HG02884 (cell line): Measurements from ENCODE around the gene HMGXB4.
A peak's percentile ranks its signal among the peaks of the same experiment; 100 is the strongest.
"Not testable (repeated sequence)": the region's sequence is repeated elsewhere in the genome, so short reads cannot be mapped to it uniquely, and the experiment has no call there.

Source experiments
- ATAC-seq: cut with Tn5 transposase; IDR thresholded peaks from one replicate; pipeline ENCODE4 v1.9.1; 2021; ENCODE audit warnings: mild to moderate bottlenecking, moderate library complexity; ENCODE audit not compliant: unreplicated experiment

HMGXB4 gene

GRCh38 chr22:35257321-35258190, at the start of gene HMGXB4:
Gene HMGXB4 (plus strand): TSS chr22:35257493. CDS start chr22:35262391, 4,898 bp downstream.
- ATAC-seq: peak; percentile 84

GRCh38 chr22:35208003-35208402, 49.3 kb upstream of the HMGXB4 start:
- no peak for ATAC-seq

- no peak for ATAC-seq
Observed at GRCh38 chr22:35209203-35209602, 48.1 kb upstream of the HMGXB4 start.

- ATAC-seq: no peak
Observed at GRCh38 chr22:35212009-35212408, 45.3 kb upstream of the HMGXB4 start.

GRCh38 chr22:35212996-35213395, 44.3 kb upstream of the HMGXB4 start:
- no peak for ATAC-seq

GRCh38 chr22:35214968-35215367, 42.3 kb upstream of the HMGXB4 start:
- ATAC-seq: no peak

- no peak for ATAC-seq
Observed at GRCh38 chr22:35215993-35216392, 41.3 kb upstream of the HMGXB4 start.

GRCh38 chr22:35217527-35217926, 39.8 kb upstream of the HMGXB4 start:
- no peak for ATAC-seq

GRCh38 chr22:35218079-35218478, 39.2 kb upstream of the HMGXB4 start:
- no peak for ATAC-seq

GRCh38 chr22:35219012-35219411, 38.3 kb upstream of the HMGXB4 start:
- no peak for ATAC-seq

- ATAC-seq: no peak
Observed at GRCh38 chr22:35220221-35220620, 37.1 kb upstream of the HMGXB4 start.

- ATAC-seq: no peak
Observed at GRCh38 chr22:35225010-35225409, 32.3 kb upstream of the HMGXB4 start.

GRCh38 chr22:35226958-35227647, 30.2 kb upstream of the HMGXB4 start:
- ATAC-seq: no peak

- ATAC-seq: no peak
Observed at GRCh38 chr22:35229865-35230264, 27.4 kb upstream of the HMGXB4 start.

- no peak for ATAC-seq
Observed at GRCh38 chr22:35230417-35230816, 26.9 kb upstream of the HMGXB4 start.

- no peak for ATAC-seq
Observed at GRCh38 chr22:35230839-35231584, 26.3 kb upstream of the HMGXB4 start.

- no peak for ATAC-seq
Observed at GRCh38 chr22:35231585-35232084, 25.7 kb upstream of the HMGXB4 start.

GRCh38 chr22:35238749-35239148, 18.5 kb upstream of the HMGXB4 start:
- not testable (repeated sequence) for ATAC-seq

- not testable (repeated sequence) for ATAC-seq
Observed at GRCh38 chr22:35244507-35244906, 12.8 kb upstream of the HMGXB4 start.

GRCh38 chr22:35250156-35250555, 7.1 kb upstream of the HMGXB4 start:
- no peak for ATAC-seq

- no peak for ATAC-seq
Observed at GRCh38 chr22:35253946-35254345, 3.3 kb upstream of the HMGXB4 start.
